H9 (cell line): ENCODE data around the gene EYA4. TPM values are rescaled to one million over a fixed set of nuclear protein-coding genes. Genes with fewer than 3 reads are reported as not detected.

Experiments used
- DNase-seq: peaks from one replicate; pipeline ENCODE4 v3.0.0-alpha.2; 2017
- H2AFZ ChIP-seq: one replicate; pipeline ENCODE4 v1.6.1; 2013; ENCODE audit warnings: mild to moderate bottlenecking, low read length, control low read depth, moderate library complexity
- H2AK5ac ChIP-seq: 2 replicates; pipeline ENCODE4 v1.6.1; 2013; ENCODE audit warnings: low read length, control low read depth, mixed read lengths; ENCODE audit not compliant: insufficient read length
- H2BK120ac ChIP-seq: one replicate; pipeline ENCODE4 v1.6.1; 2013; ENCODE audit warnings: low read depth, mild to moderate bottlenecking, low read length, control low read depth, inconsistent platforms; ENCODE audit not compliant: poor library complexity, severe bottlenecking
- H2BK12ac ChIP-seq: 2 replicates; pipeline ENCODE4 v1.6.1; 2013; ENCODE audit warnings: low read length, control low read depth, mixed read lengths, low read depth; ENCODE audit not compliant: insufficient read length
- H2BK15ac ChIP-seq: 2 replicates; pipeline ENCODE4 v1.6.1; 2013; ENCODE audit warnings: low read depth, low read length, control low read depth
- H2BK20ac ChIP-seq: one replicate; pipeline ENCODE4 v1.6.1; 2013; ENCODE audit warnings: low read depth, mild to moderate bottlenecking, low read length, control low read depth, inconsistent platforms; ENCODE audit not compliant: poor library complexity, severe bottlenecking
- H2BK5ac ChIP-seq: 2 replicates; pipeline ENCODE4 v1.6.1; 2013; ENCODE audit warnings: low read length, control low read depth, mixed read lengths; ENCODE audit not compliant: insufficient read length
- H3K14ac ChIP-seq: 2 replicates; pipeline ENCODE4 v1.6.1; 2013; ENCODE audit warnings: low read length, control low read depth; ENCODE audit not compliant: insufficient read depth
- H3K18ac ChIP-seq: 2 replicates; pipeline ENCODE4 v1.6.1; 2013; ENCODE audit warnings: low read depth, mild to moderate bottlenecking, mixed read lengths, low read length, control low read depth; ENCODE audit not compliant: insufficient read length
- H3K23ac ChIP-seq: 2 replicates; pipeline ENCODE4 v1.6.1; 2013; ENCODE audit warnings: low read length, control low read depth, mixed read lengths, low read depth; ENCODE audit not compliant: insufficient read length
- H3K23me2 ChIP-seq: 2 replicates; pipeline ENCODE4 v1.6.1; 2013; ENCODE audit warnings: low read depth, mild to moderate bottlenecking, mixed read lengths, low read length, control low read depth; ENCODE audit not compliant: insufficient read length, poor library complexity, severe bottlenecking
- H3K27ac ChIP-seq: 2 replicates; pipeline ENCODE4 v1.5.1; 2013; ENCODE audit warnings: low read length, control low read depth, mixed read lengths, low read depth; ENCODE audit not compliant: insufficient read length
- H3K27me3 ChIP-seq: 2 replicates; pipeline ENCODE4 v1.6.1; 2013; ENCODE audit warnings: low read length, control low read depth, inconsistent platforms; ENCODE audit not compliant: insufficient read depth
- H3K4ac ChIP-seq: 2 replicates; pipeline ENCODE4 v1.6.1; 2013; ENCODE audit warnings: low read depth, mild to moderate bottlenecking, control low read depth, inconsistent platforms, low read length, moderate library complexity
- H3K4me1 ChIP-seq: 2 replicates; pipeline ENCODE4 v1.6.1; 2013; ENCODE audit warnings: low read length, control low read depth, inconsistent platforms; ENCODE audit not compliant: insufficient read depth
- H3K4me2 ChIP-seq: 2 replicates; pipeline ENCODE4 v1.6.1; 2013; ENCODE audit warnings: low read length, control low read depth, mixed read lengths; ENCODE audit not compliant: insufficient read length, insufficient read depth
- H3K56ac ChIP-seq: 2 replicates; pipeline ENCODE4 v1.6.1; 2013; ENCODE audit warnings: low read depth, mild to moderate bottlenecking, mixed read lengths, low read length, control low read depth; ENCODE audit not compliant: insufficient read length
- H3K79me1 ChIP-seq: 2 replicates; pipeline ENCODE4 v1.6.1; 2013; ENCODE audit warnings: low read depth, mild to moderate bottlenecking, moderate library complexity, low read length, control low read depth, inconsistent platforms; ENCODE audit not compliant: insufficient read depth, poor library complexity, severe bottlenecking
- H3K79me2 ChIP-seq: 2 replicates; pipeline ENCODE4 v1.6.1; 2013; ENCODE audit warnings: low read length, control low read depth, inconsistent platforms; ENCODE audit not compliant: insufficient read depth
- H3K9ac ChIP-seq: 2 replicates; pipeline ENCODE4 v1.6.1; 2013; ENCODE audit warnings: low read length, control low read depth, mixed read lengths; ENCODE audit not compliant: insufficient read length; ENCODE audit errors: extremely low read depth
- H3K9me3 ChIP-seq: one replicate; pipeline ENCODE4 v1.6.1; 2013; ENCODE audit warnings: low read depth, low read length, inconsistent platforms; ENCODE audit not compliant: control insufficient read depth
- H3T11ph ChIP-seq: one replicate; pipeline ENCODE4 v1.6.1; 2013; ENCODE audit warnings: mild to moderate bottlenecking, low read length, control low read depth, inconsistent platforms
- H4K20me1 ChIP-seq: one replicate; pipeline ENCODE4 v1.6.1; 2013; ENCODE audit not compliant: control insufficient read depth, insufficient read length, insufficient read depth
- H4K5ac ChIP-seq: 2 replicates; pipeline ENCODE4 v1.6.1; 2013; ENCODE audit warnings: low read depth, mild to moderate bottlenecking, mixed read lengths, low read length, control low read depth; ENCODE audit not compliant: insufficient read length
- H4K8ac ChIP-seq: replicated peaks from 2 replicates; pipeline ENCODE4 v1.6.1; 2013; ENCODE audit warnings: low read length, control low read depth, mixed read lengths, low read depth; ENCODE audit not compliant: insufficient read length
- H4K91ac ChIP-seq: 2 replicates; pipeline ENCODE4 v1.6.1; 2013; ENCODE audit warnings: low read depth, mild to moderate bottlenecking, moderate library complexity, mixed read lengths, low read length, control low read depth; ENCODE audit not compliant: insufficient read length
- H3K27ac Mint-ChIP-seq, 3 experiments: 2 replicates in 2 of 3; 3 replicates in 1 of 3; pipeline ENCODE4 v1.8.0; 2020 to 2021; ENCODE audit warnings: mixed read lengths in 3 of 3, mild to moderate bottlenecking in 1 of 3, moderate library complexity in 1 of 3
- H3K27me3 Mint-ChIP-seq: 2 replicates; pipeline ENCODE4 v1.8.0; 2021; ENCODE audit warnings: low read depth, mild to moderate bottlenecking, moderate library complexity, mixed read lengths
- H3K36me3 Mint-ChIP-seq, 3 experiments: 2 replicates in 2 of 3; 3 replicates in 1 of 3; pipeline ENCODE4 v1.8.0; 2020 to 2021; ENCODE audit warnings: low read depth in 3 of 3, mixed read lengths in 3 of 3; ENCODE audit not compliant: insufficient read depth in 1 of 3
- H3K4me1 Mint-ChIP-seq, 2 experiments: 2 replicates each; pipeline ENCODE4 v1.8.0; 2020; ENCODE audit warnings: mixed read lengths in 2 of 2
- H3K4me3 Mint-ChIP-seq, 2 experiments: 2 replicates in 1 of 2; 3 replicates in 1 of 2; pipeline ENCODE4 v1.8.0; 2020 to 2021; ENCODE audit warnings: mild to moderate bottlenecking in 2 of 2, mixed read lengths in 2 of 2, moderate library complexity in 1 of 2
- H3K9me3 Mint-ChIP-seq, 2 experiments: 2 replicates in 1 of 2; 3 replicates in 1 of 2; pipeline ENCODE4 v1.8.0; 2020; ENCODE audit warnings: mild to moderate bottlenecking in 2 of 2, mixed read lengths in 2 of 2, moderate library complexity in 1 of 2
- WGBS: extraction: QIAGEN DNeasy Blood & Tissue Kit; methylation state at CpG from one replicate; pipeline ENCODE4 v1.1.7; 2013; ENCODE audit warnings: missing lambda C conversion rate, low lambda C conversion rate, mixed read lengths; ENCODE audit not compliant: insufficient read length; ENCODE audit errors: extremely low coverage; 5-methylcytosine and 5-hydroxymethylcytosine counted together
- total RNA-seq: library from RNA; stranded (reverse); gene quantifications from 2 replicates; pipeline ENCODE4 v1.2.1, GENCODE V29; 2021
- TF ChIP-seq, protein P1 (sequence below): fragments of 200-600 bp; sonication (generic); conservative IDR thresholded peaks from 3 replicates; pipeline ENCODE4 v1.8.0; 2021; ENCODE audit warnings: antibody characterized with exemption, mild to moderate bottlenecking

Gene EYA4
- total RNA-seq, 1 experiment from 2014 or later, result 0.26 TPM

- peaks cover 6 to 9% of the 10 kb centered on the region in 2 experiments; a peak in 3 of 4 replicates for H3K4me1 Mint-ChIP-seq
- H2AK5ac ChIP-seq, result no peak overlapping the region
- H3K9me3 ChIP-seq, result no peaks in the 10 kb centered on the region
- no peak overlapping the region for H3K23ac ChIP-seq
- no peak overlapping the region for H3K56ac ChIP-seq
- no peaks in the 10 kb centered on the region for H4K20me1 ChIP-seq
- H4K91ac ChIP-seq, result no peak overlapping the region
- no peaks in the 10 kb centered on the region for H3K79me1 ChIP-seq
- H2BK20ac ChIP-seq, result no peak overlapping the region
- H3K27me3 Mint-ChIP-seq, result no peaks in the 10 kb centered on the region
- no peak overlapping the region for H3K27ac Mint-ChIP-seq
- TF ChIP-seq, protein P1, sequence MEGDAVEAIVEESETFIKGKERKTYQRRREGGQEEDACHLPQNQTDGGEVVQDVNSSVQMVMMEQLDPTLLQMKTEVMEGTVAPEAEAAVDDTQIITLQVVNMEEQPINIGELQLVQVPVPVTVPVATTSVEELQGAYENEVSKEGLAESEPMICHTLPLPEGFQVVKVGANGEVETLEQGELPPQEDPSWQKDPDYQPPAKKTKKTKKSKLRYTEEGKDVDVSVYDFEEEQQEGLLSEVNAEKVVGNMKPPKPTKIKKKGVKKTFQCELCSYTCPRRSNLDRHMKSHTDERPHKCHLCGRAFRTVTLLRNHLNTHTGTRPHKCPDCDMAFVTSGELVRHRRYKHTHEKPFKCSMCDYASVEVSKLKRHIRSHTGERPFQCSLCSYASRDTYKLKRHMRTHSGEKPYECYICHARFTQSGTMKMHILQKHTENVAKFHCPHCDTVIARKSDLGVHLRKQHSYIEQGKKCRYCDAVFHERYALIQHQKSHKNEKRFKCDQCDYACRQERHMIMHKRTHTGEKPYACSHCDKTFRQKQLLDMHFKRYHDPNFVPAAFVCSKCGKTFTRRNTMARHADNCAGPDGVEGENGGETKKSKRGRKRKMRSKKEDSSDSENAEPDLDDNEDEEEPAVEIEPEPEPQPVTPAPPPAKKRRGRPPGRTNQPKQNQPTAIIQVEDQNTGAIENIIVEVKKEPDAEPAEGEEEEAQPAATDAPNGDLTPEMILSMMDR, result no peak
- H2BK120ac ChIP-seq, result no peak overlapping the region
- H3K27me3 ChIP-seq, result no peaks in the 10 kb centered on the region
- no peak overlapping the region for H3T11ph ChIP-seq
- no peak overlapping the region for H4K8ac ChIP-seq
- no peak overlapping the region for H3K4ac ChIP-seq
- H3K4me2 ChIP-seq, result no peak overlapping the region
- H3K4me1 ChIP-seq, result no peaks in the 10 kb centered on the region
- no peak overlapping the region for H3K4me3 Mint-ChIP-seq
- no peaks in the 10 kb centered on the region for H3K9me3 Mint-ChIP-seq
- no peak overlapping the region for H2BK15ac ChIP-seq
- no peak overlapping the region for H3K27ac ChIP-seq
- H3K36me3 Mint-ChIP-seq, result no peaks in the 10 kb centered on the region
- no peaks in the 10 kb centered on the region for H3K79me2 ChIP-seq
- WGBS, result no CpG with 5 or more reads among the region's 1 CpG
- no peak overlapping the region for H2BK12ac ChIP-seq
- no peak overlapping the region for H2BK5ac ChIP-seq
- no peak overlapping the region for H3K18ac ChIP-seq
- no peaks in the 10 kb centered on the region for H3K23me2 ChIP-seq
- H3K9ac ChIP-seq, result no peak overlapping the region
- H4K5ac ChIP-seq, result no peak overlapping the region
- H2AFZ ChIP-seq, result no peak overlapping the region
- H3K14ac ChIP-seq, result no peak overlapping the region
- DNase-seq, result no peak
Measured at GRCh38 chr6:133463790-133464189, 222.6 kb downstream of the EYA4 start.
